SK-N-MC (cell line): ENCODE data around the gene GYS2.

Experiments
- DNase-seq: peaks from one replicate; pipeline ENCODE4 v3.0.0-alpha.2; 2011; ENCODE audit warnings: low read depth, low spot score
- H3K27ac ChIP-seq: fragments of 200-600 bp; sonication (generic); 2 replicates; pipeline ENCODE4 v1.5.1; 2016; ENCODE audit warnings: mixed run types
- H3K36me3 ChIP-seq: fragments of 200-600 bp; sonication (generic); 2 replicates; pipeline ENCODE4 v1.6.1; 2017; ENCODE audit warnings: antibody characterized with exemption, low read length, mixed read lengths; ENCODE audit not compliant: insufficient read depth
- H3K4me3 ChIP-seq: fragments of 200-600 bp; sonication (generic); 2 replicates; pipeline ENCODE4 v1.5.1; 2016
- H3K9ac ChIP-seq: fragments of 200-600 bp; sonication (generic); 2 replicates; pipeline ENCODE4 v1.8.0; 2017; ENCODE audit warnings: mixed run types, mixed read lengths; ENCODE audit not compliant: insufficient read length
- H3K9me3 ChIP-seq: fragments of 200-600 bp; sonication (generic); 2 replicates; pipeline ENCODE4 v1.6.1; 2017; ENCODE audit warnings: low read depth, mild to moderate bottlenecking, antibody characterized with exemption, low read length, moderate library complexity, mixed read lengths
- EZH2 ChIP-seq: fragments of 200-600 bp; sonication (generic); IDR thresholded peaks from one replicate; pipeline ENCODE4 v1.6.1; 2017; ENCODE audit warnings: antibody characterized with exemption
- FOXP2 ChIP-seq: optimal IDR thresholded peaks from 2 replicates; pipeline ENCODE3; 2011; ENCODE audit warnings: mild to moderate bottlenecking, moderate library complexity; ENCODE audit not compliant: insufficient read depth; ENCODE audit errors: extremely low read length, control extremely low read depth
- POLR2AphosphoS5 ChIP-seq: IDR thresholded peaks from 2 replicates; pipeline ENCODE4 v1.6.1; 2012; ENCODE audit warnings: mild to moderate bottlenecking, low read depth, low read length, borderline replicate concordance

Gene GYS2

DNA sequence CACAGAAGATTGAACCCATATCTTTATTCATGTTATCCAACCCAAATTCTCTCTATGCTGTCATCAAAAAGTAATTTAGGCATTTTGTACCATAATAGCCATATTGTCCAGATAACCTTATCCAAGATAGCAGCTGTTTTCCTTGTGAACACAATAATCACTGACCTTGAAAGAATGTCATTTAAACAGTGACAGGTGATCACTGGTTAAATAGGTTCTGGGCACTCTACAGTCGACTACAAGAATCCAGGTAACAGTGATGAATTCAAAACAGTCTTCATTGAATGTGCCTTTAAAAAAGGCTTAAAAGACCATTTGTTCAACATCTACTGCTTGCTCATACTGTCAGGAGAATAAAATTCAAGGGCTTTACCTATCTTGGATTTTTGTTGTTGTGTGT, 83.1 kb downstream of the GYS2 start:
- TF ChIP-seq FOXP2 (no peak), POLR2AphosphoS5 (no peak), EZH2 (no peak)
- Histone ChIP-seq H3K9ac (no peak overlapping the region), H3K27ac (no peak overlapping the region), H3K4me3 (no peak overlapping the region), H3K36me3 (no peaks in the 10 kb centered on the region), H3K9me3 (0 out of 2 replicates have a peak, but pooled peaks cover 3% of the 10 kb centered on the region)
- DNase-seq: no peak

DNA sequence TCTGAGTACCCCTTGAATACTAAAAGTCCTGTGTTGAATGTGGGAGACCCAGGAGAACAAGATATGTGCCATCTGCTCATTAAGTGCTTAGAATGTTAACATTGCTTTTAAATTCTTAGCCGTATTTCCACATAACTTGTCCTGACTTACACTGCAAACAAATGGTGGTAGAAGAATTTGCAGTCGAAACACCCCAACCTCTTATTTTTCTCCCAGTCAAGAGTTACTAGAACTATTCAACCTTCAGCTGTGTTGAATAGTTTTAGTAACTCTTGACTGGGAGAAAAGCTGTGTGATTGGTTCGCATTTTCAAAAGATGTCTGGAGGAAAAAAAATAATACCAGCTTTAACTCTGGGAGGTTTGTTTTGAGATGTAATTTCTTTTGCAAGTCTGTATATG, 86.2 kb downstream of the GYS2 start:
- DNase-seq: no peak
- Histone ChIP-seq H3K36me3 (peaks cover 12% of the 10 kb centered on the region), H3K27ac (peak overlapping the region; percentile 81), H3K9ac (peak overlapping the region; percentile 25), H3K9me3 (no peaks in the 10 kb centered on the region), H3K4me3 (peak overlapping the region; percentile 47; the same call in 1 of the 2 replicates)
- TF ChIP-seq EZH2: no peak
- no peak for TF ChIP-seq POLR2AphosphoS5
- TF ChIP-seq FOXP2: no peak

DNA sequence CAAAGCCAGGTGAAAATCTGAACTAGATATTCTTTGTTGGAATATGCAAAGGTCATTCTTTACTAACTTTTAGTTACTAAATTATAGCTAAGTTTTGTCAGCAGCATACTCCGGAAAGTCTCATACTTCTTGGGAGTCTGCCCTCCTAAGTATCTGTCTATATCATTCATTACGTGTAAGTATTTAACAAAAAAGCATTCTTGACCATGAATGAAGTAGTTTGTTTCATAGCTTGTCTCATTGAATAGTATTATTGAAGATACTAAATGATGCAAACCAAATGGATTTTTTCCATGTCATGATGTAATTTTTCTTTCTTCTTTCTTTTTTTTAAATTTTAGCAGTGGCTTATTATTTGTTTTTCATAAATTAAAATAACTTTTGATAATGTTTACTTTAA, 88.4 kb downstream of the GYS2 start:
- DNase-seq: no peak
- Histone ChIP-seq H3K36me3 (peaks cover 15% of the 10 kb centered on the region), H3K9me3 (no peaks in the 10 kb centered on the region), H3K9ac (no peak overlapping the region), H3K27ac (no peak overlapping the region), H3K4me3 (no peak overlapping the region)
- no peak for TF ChIP-seq POLR2AphosphoS5
- no peak for TF ChIP-seq FOXP2
- no peak for TF ChIP-seq EZH2

- no peak for DNase-seq
- H3K9me3 ChIP-seq: no peaks in the 10 kb centered on the region
- H3K4me3 ChIP-seq: no peak overlapping the region
- peaks cover 7% of the 10 kb centered on the region; the same call in 1 of the 2 replicates for H3K36me3 ChIP-seq
- TF ChIP-seq EZH2: no peak
- TF ChIP-seq POLR2AphosphoS5: no peak
- TF ChIP-seq FOXP2: no peak
- no peak overlapping the region for H3K27ac ChIP-seq
- H3K9ac ChIP-seq: no peak overlapping the region
Observed at GRCh38 chr12:21509768-21510167, 94.9 kb downstream of the GYS2 start.

GRCh38 chr12:21507849-21508248, 96.8 kb downstream of the GYS2 start:
- no peak for DNase-seq
- H3K4me3 ChIP-seq: no peak overlapping the region
- H3K36me3 ChIP-seq: peaks cover 5% of the 10 kb centered on the region; the same call in 1 of the 2 replicates
- H3K9me3 ChIP-seq: no peaks in the 10 kb centered on the region
- TF ChIP-seq POLR2AphosphoS5: no peak
- no peak for TF ChIP-seq FOXP2
- no peak for TF ChIP-seq EZH2
- H3K27ac ChIP-seq: no peak overlapping the region
- no peak overlapping the region for H3K9ac ChIP-seq

GRCh38 chr12:21505888-21506287, 98.8 kb downstream of the GYS2 start:
- TF ChIP-seq FOXP2: no peak
- TF ChIP-seq EZH2: no peak
- TF ChIP-seq POLR2AphosphoS5: no peak
- Histone ChIP-seq H3K36me3 (peaks cover 4% of the 10 kb centered on the region; the same call in 1 of the 2 replicates), H3K9me3 (no peaks in the 10 kb centered on the region), H3K9ac (no peak overlapping the region), H3K27ac (no peak overlapping the region), H3K4me3 (no peak overlapping the region)
- no peak for DNase-seq

- H3K27ac ChIP-seq: no peak overlapping the region
- peak overlapping the region; percentile 90 for H3K4me3 ChIP-seq
- H3K36me3 ChIP-seq: peaks cover 12% of the 10 kb centered on the region
- no peak for DNase-seq
- no peak for TF ChIP-seq POLR2AphosphoS5
- no peak for TF ChIP-seq FOXP2
- no peak for TF ChIP-seq EZH2
- no peaks in the 10 kb centered on the region for H3K9me3 ChIP-seq
- H3K9ac ChIP-seq: peak overlapping the region; percentile 88
Observed at GRCh38 chr12:21502872-21503271, 101.8 kb downstream of the GYS2 start.

GRCh38 chr12:21502164-21502496, 102.5 kb downstream of the GYS2 start:
- no peak for TF ChIP-seq POLR2AphosphoS5
- no peak for TF ChIP-seq EZH2
- TF ChIP-seq FOXP2: no peak
- Histone ChIP-seq H3K9ac (peak overlapping the region; percentile 88), H3K9me3 (no peaks in the 10 kb centered on the region), H3K4me3 (peak overlapping the region; percentile 90), H3K27ac (no peak overlapping the region; the same call in 1 of the 2 replicates), H3K36me3 (peaks cover 9% of the 10 kb centered on the region)
- no peak for DNase-seq
